Activated T-cell treated with anti-CD3 and anti-CD28 coated beads for 24 hours (primary cell): ENCODE results near the gene FSIP1.

ENCODE experiments used
- DNase-seq: peaks from one replicate; pipeline ENCODE4 v3.0.0-alpha.2; 2020; ENCODE audit warnings: low read depth

The FSIP1 gene

DNA sequence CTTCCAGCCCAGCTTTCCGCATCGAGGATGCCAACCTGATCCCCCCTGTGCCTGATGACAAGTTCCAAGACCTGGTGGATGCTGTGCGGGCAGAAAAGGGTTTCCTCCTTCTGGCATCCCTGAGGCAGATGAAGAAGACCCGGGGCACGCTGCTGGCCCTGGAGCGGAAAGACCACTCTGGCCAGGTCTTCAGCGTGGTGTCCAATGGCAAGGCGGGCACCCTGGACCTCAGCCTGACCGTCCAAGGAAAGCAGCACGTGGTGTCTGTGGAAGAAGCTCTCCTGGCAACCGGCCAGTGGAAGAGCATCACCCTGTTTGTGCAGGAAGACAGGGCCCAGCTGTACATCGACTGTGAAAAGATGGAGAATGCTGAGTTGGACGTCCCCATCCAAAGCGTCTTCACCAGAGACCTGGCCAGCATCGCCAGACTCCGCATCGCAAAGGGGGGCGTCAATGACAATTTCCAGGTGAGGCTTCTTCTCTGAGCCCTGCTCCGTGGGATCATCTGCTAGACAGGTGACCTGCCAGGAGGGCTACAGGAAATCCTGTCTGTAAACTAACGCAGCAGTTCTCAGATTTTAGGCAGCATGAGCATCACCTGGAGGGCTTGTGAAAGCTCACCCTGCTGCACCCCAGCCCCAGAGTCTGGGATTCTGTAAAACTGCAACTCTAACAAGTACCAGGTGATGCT, 200.2 kb downstream of the FSIP1 start:
- DNase-seq: no peak

- DNase-seq: no peak
Measured at GRCh38 chr15:39581793-39582285, 200.8 kb downstream of the FSIP1 start.

DNA sequence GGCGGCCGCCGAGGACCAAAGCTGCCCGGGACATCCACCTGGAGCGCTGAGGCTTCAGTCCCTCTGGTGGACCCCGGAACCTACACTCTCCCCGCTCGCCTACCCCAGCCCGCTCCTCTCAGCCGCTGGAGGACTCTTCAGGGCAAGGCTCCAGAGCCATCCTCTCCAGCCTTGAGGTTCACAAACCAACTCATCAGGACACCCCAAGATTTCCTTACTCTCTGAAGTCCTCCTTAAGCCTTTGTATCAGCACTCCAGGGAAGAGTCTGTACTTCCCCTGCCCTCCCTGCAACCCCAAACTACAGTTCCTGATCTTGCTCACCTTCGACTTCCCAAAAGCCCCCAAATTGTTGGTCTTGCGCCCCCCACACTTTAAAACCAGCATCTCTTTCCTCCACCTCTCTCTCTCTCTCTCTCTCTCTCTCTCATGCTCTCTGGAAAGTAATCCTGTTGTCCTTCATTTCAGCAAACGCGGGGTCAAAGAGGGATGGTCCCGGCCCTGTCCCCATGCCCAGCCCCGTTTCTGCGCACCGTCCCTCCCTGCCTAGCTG, 201.3 kb downstream of the FSIP1 start:
- DNase-seq: no peak

- DNase-seq: peak; percentile 23
Measured at GRCh38 chr15:39580485-39581241, 202.0 kb downstream of the FSIP1 start, which contains the start of gene THBS1. THBS1 (plus strand) TSS chr15:39581079; CDS start chr15:39581858, 779 bp downstream.

GRCh38 chr15:39580117-39580484, 202.5 kb downstream of the FSIP1 start:
- DNase-seq: peak; percentile 84

DNA sequence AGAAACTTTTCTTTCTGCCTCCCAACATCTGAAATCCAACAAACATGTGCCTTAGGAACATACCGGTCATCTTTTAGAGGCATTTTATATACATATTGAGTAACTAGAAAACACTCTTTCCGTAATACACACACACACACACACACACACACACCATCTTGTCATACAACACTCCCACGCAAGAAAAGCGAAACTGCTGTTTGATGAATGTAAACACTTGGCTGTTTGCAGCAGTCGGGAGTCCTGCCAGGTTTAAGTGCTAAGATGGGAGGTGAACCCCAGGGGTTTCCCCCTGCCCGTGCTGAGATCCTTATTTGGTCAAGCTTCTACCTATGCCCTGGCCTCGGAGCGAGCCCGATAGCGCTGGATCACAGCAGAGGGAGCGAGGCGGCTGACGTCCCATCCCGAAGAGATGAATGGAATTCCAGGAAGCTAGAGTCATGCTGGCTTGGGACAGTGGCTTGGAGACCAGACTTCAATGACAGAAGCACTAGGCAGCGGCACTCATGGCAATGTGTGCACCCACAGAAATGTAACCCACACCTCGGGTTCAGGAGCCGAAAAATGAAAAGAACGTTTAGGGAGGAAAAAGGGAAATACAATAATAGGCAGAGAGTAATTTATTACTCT, 203.0 kb downstream of the FSIP1 start:
- no peak for DNase-seq

- DNase-seq: no peak
Measured at GRCh38 chr15:39578851-39579486, 203.7 kb downstream of the FSIP1 start.

- DNase-seq: no peak
Measured at GRCh38 chr15:39575180-39575579, 207.5 kb downstream of the FSIP1 start.

GRCh38 chr15:39574427-39574826, 208.2 kb downstream of the FSIP1 start:
- no peak for DNase-seq

GRCh38 chr15:39573844-39574243, 208.8 kb downstream of the FSIP1 start:
- no peak for DNase-seq

GRCh38 chr15:39573287-39573686, 209.4 kb downstream of the FSIP1 start:
- no peak for DNase-seq

DNA sequence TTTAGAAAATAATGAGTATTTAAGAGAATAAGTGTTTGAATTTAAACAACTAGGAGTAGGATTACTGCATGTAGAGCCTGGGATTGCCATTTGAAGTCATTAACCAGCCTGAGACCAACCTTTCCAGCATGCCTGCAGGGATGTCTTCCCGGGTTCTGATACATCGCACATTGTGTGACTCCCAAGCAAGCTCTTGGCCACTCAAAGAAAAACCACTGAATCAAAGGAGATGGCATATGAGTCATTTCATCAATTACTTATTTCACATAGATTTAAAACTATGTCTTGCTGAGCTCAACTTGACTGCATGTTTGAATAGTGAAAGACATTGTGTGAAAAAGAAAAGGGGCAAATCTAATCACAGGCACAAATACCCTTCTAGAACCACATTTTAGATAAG, 216.8 kb downstream of the FSIP1 start:
- DNase-seq: no peak

- no peak for DNase-seq
Measured at GRCh38 chr15:39564972-39565665, 217.5 kb downstream of the FSIP1 start.

DNA sequence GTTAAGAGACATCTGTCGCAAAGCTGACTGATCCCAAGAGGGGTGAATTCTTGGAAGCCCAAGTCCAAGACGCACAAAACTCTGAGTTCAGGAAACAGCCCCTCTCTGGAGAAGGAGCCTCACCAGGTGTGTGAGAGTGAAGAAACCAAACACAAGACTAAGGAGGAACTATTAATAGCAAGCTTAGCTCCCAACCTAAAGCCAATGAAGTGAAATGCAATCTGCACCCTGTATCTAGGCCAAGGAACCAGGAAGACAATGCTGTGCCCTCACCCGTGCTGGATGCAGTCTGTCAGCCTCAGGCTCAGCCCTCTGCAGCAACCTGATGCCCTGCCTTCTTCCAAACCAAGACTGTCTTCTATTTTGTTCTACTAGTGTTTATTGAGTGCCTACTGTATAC, 224.2 kb downstream of the FSIP1 start:
- DNase-seq: no peak

GRCh38 chr15:39556461-39556860, 226.2 kb downstream of the FSIP1 start:
- no peak for DNase-seq

DNA sequence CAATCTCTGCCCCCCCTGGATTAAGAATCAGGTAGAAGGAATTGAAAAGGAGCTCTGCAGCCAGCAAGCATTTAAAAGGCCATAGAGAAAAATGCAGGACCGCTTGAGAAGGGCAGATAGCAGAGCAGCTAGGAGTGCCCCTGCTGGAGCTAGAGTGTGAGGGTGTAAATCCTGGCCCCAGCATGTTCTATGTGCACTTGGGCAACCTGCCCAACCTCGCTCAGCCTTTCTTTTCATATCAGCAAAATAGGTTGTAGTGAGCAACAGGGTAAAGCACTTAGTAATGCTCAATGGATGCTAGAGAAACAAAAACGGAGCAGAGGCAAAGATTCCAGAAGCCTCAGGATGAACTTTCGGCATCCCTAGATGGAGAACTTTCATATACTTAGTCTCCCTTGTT, 226.8 kb downstream of the FSIP1 start:
- no peak for DNase-seq

- DNase-seq: no peak
Measured at GRCh38 chr15:39554746-39555387, 227.8 kb downstream of the FSIP1 start.

GRCh38 chr15:39553947-39554693, 228.5 kb downstream of the FSIP1 start:
- DNase-seq: no peak

GRCh38 chr15:39552556-39552955, 230.1 kb downstream of the FSIP1 start:
- DNase-seq: no peak

- DNase-seq: no peak
Measured at GRCh38 chr15:39551476-39551875, 231.2 kb downstream of the FSIP1 start.
